Liver (tissue), 3 donors: ENCODE measurements around the gene SAMD8.

ENCODE experiments used
- ATF3 ChIP-seq: IDR thresholded peaks from 2 replicates; pipeline ENCODE4 v1.6.1; 2016; ENCODE audit warnings: antibody characterized with exemption
- EGR1 ChIP-seq, 2 donors: IDR thresholded peaks; 2 replicates each; pipeline ENCODE4 v1.6.1; 2016 to 2018; ENCODE audit warnings: antibody characterized with exemption in 2 of 2, low read depth in 2 of 2
- NR2F2 ChIP-seq: IDR thresholded peaks from 2 replicates; pipeline ENCODE4 v1.6.1; 2016; ENCODE audit warnings: antibody characterized with exemption
- RXRA ChIP-seq, 2 donors: IDR thresholded peaks; 2 replicates each; pipeline ENCODE4 v1.6.1; 2017 to 2018; ENCODE audit warnings: antibody characterized with exemption in 2 of 2, mild to moderate bottlenecking in 1 of 2
- TAF1 ChIP-seq: conservative IDR thresholded peaks from 2 replicates; pipeline ENCODE4 v1.6.1; 2016; ENCODE audit warnings: antibody characterized with exemption, mild to moderate bottlenecking
- YY1 ChIP-seq: IDR thresholded peaks from 2 replicates; pipeline ENCODE4 v1.6.1; 2016; ENCODE audit warnings: antibody characterized with exemption, mild to moderate bottlenecking
- TF ChIP-seq, protein P1 (sequence below): fragments of 150-350 bp; IDR thresholded peaks from 2 replicates; pipeline ENCODE4 v1.5.1; 2017; ENCODE audit warnings: improper control_type of control experiment, low read depth, low read length; ENCODE audit not compliant: missing input control
- TF ChIP-seq, protein P2 (sequence below): IDR thresholded peaks from 2 replicates; pipeline ENCODE4 v1.6.1; 2016; ENCODE audit warnings: antibody characterized with exemption, mild to moderate bottlenecking
- TF ChIP-seq, protein P3 (sequence below): IDR thresholded peaks from 2 replicates; pipeline ENCODE4 v1.6.1; 2016; ENCODE audit warnings: antibody characterized with exemption
- donor health status: healthy.
- donor health status: healthy.

DNA sequence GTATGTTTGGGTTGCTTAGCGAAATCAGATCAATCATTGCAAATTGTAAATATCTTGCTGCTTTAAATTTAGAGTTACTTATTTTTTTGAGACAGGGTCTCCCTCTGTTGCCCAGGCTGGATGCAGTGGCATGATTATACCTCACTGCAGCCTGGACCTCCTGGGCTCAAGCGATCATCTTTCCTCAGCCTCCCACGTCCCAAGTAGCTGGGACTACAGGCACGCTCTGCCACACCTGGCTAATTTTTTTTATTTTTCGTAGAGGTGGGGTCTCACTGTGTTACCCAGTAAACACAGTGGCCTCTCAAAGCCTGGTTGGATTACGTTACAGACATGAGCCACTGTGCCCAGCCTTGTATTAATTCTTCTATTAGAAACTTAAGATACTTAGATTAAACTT is 100.9 kb downstream of the SAMD8 start:
- TF ChIP-seq, protein P1, sequence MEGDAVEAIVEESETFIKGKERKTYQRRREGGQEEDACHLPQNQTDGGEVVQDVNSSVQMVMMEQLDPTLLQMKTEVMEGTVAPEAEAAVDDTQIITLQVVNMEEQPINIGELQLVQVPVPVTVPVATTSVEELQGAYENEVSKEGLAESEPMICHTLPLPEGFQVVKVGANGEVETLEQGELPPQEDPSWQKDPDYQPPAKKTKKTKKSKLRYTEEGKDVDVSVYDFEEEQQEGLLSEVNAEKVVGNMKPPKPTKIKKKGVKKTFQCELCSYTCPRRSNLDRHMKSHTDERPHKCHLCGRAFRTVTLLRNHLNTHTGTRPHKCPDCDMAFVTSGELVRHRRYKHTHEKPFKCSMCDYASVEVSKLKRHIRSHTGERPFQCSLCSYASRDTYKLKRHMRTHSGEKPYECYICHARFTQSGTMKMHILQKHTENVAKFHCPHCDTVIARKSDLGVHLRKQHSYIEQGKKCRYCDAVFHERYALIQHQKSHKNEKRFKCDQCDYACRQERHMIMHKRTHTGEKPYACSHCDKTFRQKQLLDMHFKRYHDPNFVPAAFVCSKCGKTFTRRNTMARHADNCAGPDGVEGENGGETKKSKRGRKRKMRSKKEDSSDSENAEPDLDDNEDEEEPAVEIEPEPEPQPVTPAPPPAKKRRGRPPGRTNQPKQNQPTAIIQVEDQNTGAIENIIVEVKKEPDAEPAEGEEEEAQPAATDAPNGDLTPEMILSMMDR = no peak
- TF ChIP-seq EGR1 (IDR thresholded peaks at IDR 0.05; ENCODE audit: low read depth in 2 of 2) = no peak
- TF ChIP-seq, protein P2, sequence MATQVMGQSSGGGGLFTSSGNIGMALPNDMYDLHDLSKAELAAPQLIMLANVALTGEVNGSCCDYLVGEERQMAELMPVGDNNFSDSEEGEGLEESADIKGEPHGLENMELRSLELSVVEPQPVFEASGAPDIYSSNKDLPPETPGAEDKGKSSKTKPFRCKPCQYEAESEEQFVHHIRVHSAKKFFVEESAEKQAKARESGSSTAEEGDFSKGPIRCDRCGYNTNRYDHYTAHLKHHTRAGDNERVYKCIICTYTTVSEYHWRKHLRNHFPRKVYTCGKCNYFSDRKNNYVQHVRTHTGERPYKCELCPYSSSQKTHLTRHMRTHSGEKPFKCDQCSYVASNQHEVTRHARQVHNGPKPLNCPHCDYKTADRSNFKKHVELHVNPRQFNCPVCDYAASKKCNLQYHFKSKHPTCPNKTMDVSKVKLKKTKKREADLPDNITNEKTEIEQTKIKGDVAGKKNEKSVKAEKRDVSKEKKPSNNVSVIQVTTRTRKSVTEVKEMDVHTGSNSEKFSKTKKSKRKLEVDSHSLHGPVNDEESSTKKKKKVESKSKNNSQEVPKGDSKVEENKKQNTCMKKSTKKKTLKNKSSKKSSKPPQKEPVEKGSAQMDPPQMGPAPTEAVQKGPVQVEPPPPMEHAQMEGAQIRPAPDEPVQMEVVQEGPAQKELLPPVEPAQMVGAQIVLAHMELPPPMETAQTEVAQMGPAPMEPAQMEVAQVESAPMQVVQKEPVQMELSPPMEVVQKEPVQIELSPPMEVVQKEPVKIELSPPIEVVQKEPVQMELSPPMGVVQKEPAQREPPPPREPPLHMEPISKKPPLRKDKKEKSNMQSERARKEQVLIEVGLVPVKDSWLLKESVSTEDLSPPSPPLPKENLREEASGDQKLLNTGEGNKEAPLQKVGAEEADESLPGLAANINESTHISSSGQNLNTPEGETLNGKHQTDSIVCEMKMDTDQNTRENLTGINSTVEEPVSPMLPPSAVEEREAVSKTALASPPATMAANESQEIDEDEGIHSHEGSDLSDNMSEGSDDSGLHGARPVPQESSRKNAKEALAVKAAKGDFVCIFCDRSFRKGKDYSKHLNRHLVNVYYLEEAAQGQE = no peak
- TF ChIP-seq RXRA (IDR thresholded peaks at IDR 0.05) = no peak
- TF ChIP-seq ATF3 = no peak
- no peak for TF ChIP-seq TAF1
- TF ChIP-seq, protein P3, sequence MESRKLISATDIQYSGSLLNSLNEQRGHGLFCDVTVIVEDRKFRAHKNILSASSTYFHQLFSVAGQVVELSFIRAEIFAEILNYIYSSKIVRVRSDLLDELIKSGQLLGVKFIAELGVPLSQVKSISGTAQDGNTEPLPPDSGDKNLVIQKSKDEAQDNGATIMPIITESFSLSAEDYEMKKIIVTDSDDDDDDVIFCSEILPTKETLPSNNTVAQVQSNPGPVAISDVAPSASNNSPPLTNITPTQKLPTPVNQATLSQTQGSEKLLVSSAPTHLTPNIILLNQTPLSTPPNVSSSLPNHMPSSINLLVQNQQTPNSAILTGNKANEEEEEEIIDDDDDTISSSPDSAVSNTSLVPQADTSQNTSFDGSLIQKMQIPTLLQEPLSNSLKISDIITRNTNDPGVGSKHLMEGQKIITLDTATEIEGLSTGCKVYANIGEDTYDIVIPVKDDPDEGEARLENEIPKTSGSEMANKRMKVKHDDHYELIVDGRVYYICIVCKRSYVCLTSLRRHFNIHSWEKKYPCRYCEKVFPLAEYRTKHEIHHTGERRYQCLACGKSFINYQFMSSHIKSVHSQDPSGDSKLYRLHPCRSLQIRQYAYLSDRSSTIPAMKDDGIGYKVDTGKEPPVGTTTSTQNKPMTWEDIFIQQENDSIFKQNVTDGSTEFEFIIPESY = no peak
- no peak for TF ChIP-seq YY1
- no peak for TF ChIP-seq NR2F2
